ENCODE data around the gene DYNLRB1. TPM values are rescaled to one million over a fixed set of nuclear protein-coding genes. Genes with fewer than 3 reads are reported as not detected.

Gene DYNLRB1
- total and polyA plus RNA-seq, 2 of the 13 experiments (the other 11 are each of a cell fraction or from before 2014, with no cell fraction given) = 140 to 244 TPM

- TF ChIP-seq STAT6 (CRISPR knock-in tag; IDR thresholded peaks at IDR 0.05; ENCODE audit: borderline replicate concordance) = peak; percentile 96; the same call in 1 of the 2 replicates
- no peak for TF ChIP-seq THAP7 (CRISPR knock-in tag; IDR thresholded peaks at IDR 0.05)
- TF ChIP-seq ZNF687 (CRISPR knock-in tag; IDR thresholded peaks at IDR 0.05) = peak; percentile 98
- no peak for TF ChIP-seq WIZ (CRISPR knock-in tag; IDR thresholded peaks at IDR 0.05)
- TF ChIP-seq KDM5B (CRISPR knock-in tag; IDR thresholded peaks at IDR 0.05; ENCODE audit: borderline replicate concordance) = peak; percentile 89
- peak; percentile 45 for TF ChIP-seq ZFX (CRISPR knock-in tag; IDR thresholded peaks at IDR 0.05; ENCODE audit: low read depth)
- TF ChIP-seq SP5 (CRISPR knock-in tag; IDR thresholded peaks at IDR 0.05; ENCODE audit: borderline replicate concordance, low read depth) = peak; percentile 93
- TF ChIP-seq NR2F2 (IDR thresholded peaks at IDR 0.05; ENCODE audit: borderline replicate concordance, low read depth) = no peak
- no peak for TF ChIP-seq NONO (IDR thresholded peaks at IDR 0.05)
- peak; percentile 71 for TF ChIP-seq NONO (CRISPR knock-in tag; conservative IDR thresholded peaks at IDR 0.05)
- no peak for TF ChIP-seq BRF2 (CRISPR knock-in tag; IDR thresholded peaks at IDR 0.05)
- no peak; the same call in 1 of the 2 replicates for TF ChIP-seq GTF2F1 (IDR thresholded peaks at IDR 0.05; ENCODE audit: low read length)
- TF ChIP-seq GMEB1 (CRISPR knock-in tag; IDR thresholded peaks at IDR 0.05; ENCODE audit: borderline replicate concordance) = peak; percentile 14; the same call in 1 of the 2 replicates
- peak; percentile 58; the same call in 1 of the 2 replicates for TF ChIP-seq ZMYM3 (CRISPR knock-in tag; IDR thresholded peaks at IDR 0.05)
- peak; percentile 64; the same call in 1 of the 2 replicates for TF ChIP-seq TGIF2 (CRISPR knock-in tag; IDR thresholded peaks at IDR 0.05)
- TF ChIP-seq SATB2 (CRISPR knock-in tag; IDR thresholded peaks at IDR 0.05) = no peak
These were observed 9.6 kb downstream of the DYNLRB1 start (continued) for GRCh38 chr20:34525709-34526416.

All from HepG2 (cell line).